Aorta (tissue), 5 donors: Measurements from ENCODE around the gene GLTPD2. TPM values are rescaled to one million over a fixed set of nuclear protein-coding genes. Genes with fewer than 3 reads are reported as not detected.

Experiments
- ATAC-seq: fragments of 200-7000 bp; cut with Tn5 transposase; one replicate; pipeline ENCODE4 v1.9.1; 2022; ENCODE audit warnings: moderate library complexity; ENCODE audit not compliant: low FRiP score
- DNase-seq, 2 donors: peaks; one replicate each; pipeline ENCODE4 v3.0.0-alpha.2; 2020
- H3K27ac ChIP-seq, 2 donors: one replicate each; pipeline ENCODE4 v1.5.1; 2013; ENCODE audit warnings: low read length in 2 of 2, mild to moderate bottlenecking in 2 of 2, moderate library complexity in 2 of 2, control low read depth in 1 of 2, inconsistent platforms in 1 of 2, low read depth in 1 of 2
- H3K27me3 ChIP-seq, 2 donors: one replicate each; pipeline ENCODE4 v1.6.1; 2013; ENCODE audit warnings: control low read depth in 1 of 2, low read length in 1 of 2, mild to moderate bottlenecking in 1 of 2, moderate library complexity in 1 of 2; ENCODE audit not compliant: insufficient read depth in 2 of 2, control insufficient read depth in 1 of 2
- H3K36me3 ChIP-seq, 2 donors: one replicate each; pipeline ENCODE4 v1.6.1; 2013; ENCODE audit warnings: control low read depth in 1 of 2, low read length in 1 of 2, mild to moderate bottlenecking in 1 of 2; ENCODE audit not compliant: insufficient read depth in 2 of 2, control insufficient read depth in 1 of 2
- H3K4me1 ChIP-seq, 2 donors: one replicate each; pipeline ENCODE4 v1.6.1; 2013; ENCODE audit warnings: low read length in 2 of 2, control low read depth in 1 of 2, mild to moderate bottlenecking in 1 of 2, moderate library complexity in 1 of 2; ENCODE audit not compliant: insufficient read depth in 2 of 2, control insufficient read depth in 1 of 2
- H3K4me3 ChIP-seq, 2 donors: one replicate each; pipeline ENCODE4 v1.5.1; 2013; ENCODE audit warnings: low read length in 2 of 2, control low read depth in 1 of 2, mild to moderate bottlenecking in 1 of 2
- H3K9me3 ChIP-seq: one replicate; pipeline ENCODE4 v1.6.1; 2013; ENCODE audit warnings: mild to moderate bottlenecking, low read length; ENCODE audit not compliant: control insufficient read depth
- WGBS, 2 donors: extraction: QIAGEN DNeasy Blood & Tissue Kit; methylation state at CpG; one replicate each; pipeline ENCODE4 v1.1.7; 2013; 5-methylcytosine and 5-hydroxymethylcytosine counted together
- intact Hi-C, 2 donors: fragments of 100-400 bp; cut with DNase I; formaldehyde crosslinking; loops; one replicate each; pipeline versions ENCODE4 v1.14.2 to v1.15.0; 2022
- long read RNA-seq, 2 donors: library from polyadenylated mRNA; unstranded; transcript quantifications; one replicate each; pipeline ENCODE4 v2.0.0, GENCODE V29; 2020 to 2021
- polyA plus RNA-seq, 2 donors: library from polyadenylated mRNA; stranded (reverse); fragments of 200-250 nt; gene quantifications; one replicate each; pipeline ENCODE4 v1.2.3, GENCODE V29; 2013
- total RNA-seq, 2 donors: library from RNA; stranded (reverse); fragmentation: NEBNext Ultra II Directional; extraction: Animal tissue kit (Norgen Biotek cat#: 25700); gene quantifications; one replicate each; pipeline ENCODE4 v1.2.1, GENCODE V29; 2021
- donor health status: healthy with polysubstance abuse.
- donor health status: Bipolar disorder and iron deficiency.
- donor health status: DM: no; HTN: no; CAD: no.
- donor health status: DM: no; HTN: no; CAD: no.
- donor health status: DM: yes; HTN: yes; CAD: no.

The GLTPD2 gene
- not detected for total RNA-seq
- polyA plus RNA-seq: 1 to 10 TPM in 1 of 2 donors, not detected in 1; 3.4 TPM
- long read RNA-seq, donor 1: 0 reads
- long read RNA-seq, donor 2: 0 reads

DNA sequence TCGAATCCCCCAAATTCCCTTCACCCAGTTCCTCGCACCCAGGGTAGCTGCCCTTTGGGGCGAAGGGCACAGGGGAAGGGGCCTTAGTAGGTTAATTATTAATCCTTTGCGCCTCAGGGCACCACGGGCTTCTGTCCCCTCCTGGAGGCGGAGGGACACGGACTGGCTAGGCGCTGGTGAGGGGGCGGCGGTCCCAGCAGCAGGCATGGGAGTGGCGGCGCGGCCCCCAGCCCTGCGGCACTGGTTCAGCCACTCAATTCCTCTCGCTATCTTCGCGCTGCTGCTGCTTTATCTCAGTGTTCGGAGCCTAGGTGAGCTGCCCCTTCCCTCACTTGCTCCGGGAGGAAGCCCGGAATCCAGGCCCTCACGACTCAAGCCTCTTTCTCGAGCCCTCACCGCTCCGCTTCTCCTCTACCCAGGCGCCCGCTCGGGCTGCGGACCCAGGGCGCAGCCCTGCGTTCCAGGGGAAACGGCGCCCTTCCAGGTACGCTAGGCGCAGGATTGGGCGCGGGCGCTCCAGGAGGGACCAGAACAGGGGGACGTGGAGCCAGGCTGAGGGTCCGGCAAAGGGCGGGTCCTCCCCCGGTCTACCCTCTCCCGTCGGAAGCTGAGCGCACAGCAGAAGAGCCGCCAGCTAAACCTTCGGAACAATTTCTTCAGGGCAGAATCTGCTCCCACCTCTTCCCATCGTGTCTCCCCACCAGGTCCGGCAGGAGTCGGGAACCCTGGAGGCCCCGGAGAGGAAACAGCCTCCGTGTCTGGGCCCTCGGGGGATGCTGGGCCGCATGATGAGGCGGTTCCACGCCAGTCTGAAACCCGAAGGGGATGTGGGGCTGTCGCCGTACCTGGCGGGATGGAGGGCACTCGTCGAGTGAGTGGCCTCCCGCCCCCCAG lies at the start of gene GLTPD2:
Gene GLTPD2, plus strand, starts transcription at position 158 of the 894 bp plus-strand sequence. Its CDS starts 48 bp downstream, at position 206.
- WGBS, 2 donors: 38 to 41% methylated on average over 62 of the region's 62 CpGs
- Histone ChIP-seq H3K27me3 (no peaks in the 10 kb centered on the region), H3K4me3 (peak within 1 kb of the TSS; percentile 50 to 80), H3K4me1 (no peaks in the 10 kb centered on the region), H3K9me3 (no peaks in the 10 kb centered on the region), H3K36me3 (no peaks in the 10 kb centered on the region), H3K27ac (peak within 1 kb of the TSS in 1 of 2 donors; percentile 93)
- intact Hi-C loops: loop anchor here (2.0 to 10.0 kb wide), 3 partner anchors 54 to 100 kb away; partner anchors contain the start of genes MED11 (in 2 of the 2), CXCL16 (in 1 of the 2) and ZMYND15 (in 1 of the 2)
- ATAC-seq (no peak), DNase-seq (no peak)

GRCh38 chr17:4739122-4740024 lies 49.4 kb upstream of the GLTPD2 start, which contains the start of the genes CXCL16 and ZMYND15:
CXCL16 (minus strand) TSS chr17:4739928; CDS start chr17:4739339, 589 bp downstream.
ZMYND15 (plus strand) TSS chr17:4739833; CDS start chr17:4740549, 716 bp downstream.
- H3K36me3 ChIP-seq: no peaks in the 10 kb centered on the region
- H3K4me3 ChIP-seq: peak within 1 kb of the TSS; percentile 61 to 62
- intact Hi-C loops: loop anchor here (5.0 to 10.0 kb wide), 3 partner anchors 45 to 158 kb away; partner anchors contain the start of genes C17orf107 (in 1 of the 2), GLTPD2 (in 1 of the 2) and VMO1 (in 1 of the 2)
- DNase-seq (peak; percentile 78 to 90), ATAC-seq (peak; percentile 70)
- no peaks in the 10 kb centered on the region for H3K27me3 ChIP-seq
- H3K9me3 ChIP-seq: no peaks in the 10 kb centered on the region
- WGBS, 2 donors: 0% methylated on average over 72 to 100 of the region's 100 CpGs
- no peak within 1 kb of the TSS for H3K27ac ChIP-seq
- no peaks in the 10 kb centered on the region for H3K4me1 ChIP-seq

GRCh38 chr17:4740025-4740351 lies 48.8 kb upstream of the GLTPD2 start:
- Histone ChIP-seq H3K27me3 (no peaks in the 10 kb centered on the region), H3K4me1 (no peaks in the 10 kb centered on the region), H3K4me3 (peak overlapping the region; percentile 61 to 62), H3K36me3 (no peaks in the 10 kb centered on the region), H3K9me3 (no peaks in the 10 kb centered on the region), H3K27ac (no peak overlapping the region)
- DNase-seq (no peak), ATAC-seq (no peak)
- WGBS, 2 donors: 10 to 18% methylated on average over 13 of the region's 13 CpGs
- intact Hi-C loops: no loop called here

DNA sequence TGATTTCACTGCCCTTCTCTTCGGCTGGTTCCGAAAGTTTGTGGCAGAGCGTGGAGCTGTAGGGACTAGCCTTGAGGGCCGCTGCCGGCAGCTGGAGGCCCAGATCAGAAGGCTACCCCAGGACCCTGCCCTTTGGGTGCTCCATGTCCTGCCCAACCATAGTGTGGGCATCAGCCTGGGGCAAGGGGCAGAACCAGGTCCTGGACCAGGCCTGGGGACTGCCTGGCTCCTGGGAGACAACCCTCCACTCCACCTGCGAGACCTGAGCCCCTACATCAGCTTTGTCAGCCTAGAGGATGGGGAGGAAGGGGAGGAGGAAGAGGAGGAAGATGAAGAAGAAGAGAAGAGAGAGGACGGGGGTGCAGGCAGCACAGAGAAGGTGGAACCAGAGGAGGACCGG lies 48.2 kb upstream of the GLTPD2 start:
- H3K4me3 ChIP-seq: no peak overlapping the region
- intact Hi-C loops: no loop called here
- H3K36me3 ChIP-seq: no peaks in the 10 kb centered on the region
- no peaks in the 10 kb centered on the region for H3K9me3 ChIP-seq
- WGBS, 2 donors: 97 to 98% methylated on average over 8 of the region's 8 CpGs
- DNase-seq (no peak), ATAC-seq (no peak)
- H3K27ac ChIP-seq: no peak overlapping the region
- H3K27me3 ChIP-seq: no peaks in the 10 kb centered on the region
- no peaks in the 10 kb centered on the region for H3K4me1 ChIP-seq

DNA sequence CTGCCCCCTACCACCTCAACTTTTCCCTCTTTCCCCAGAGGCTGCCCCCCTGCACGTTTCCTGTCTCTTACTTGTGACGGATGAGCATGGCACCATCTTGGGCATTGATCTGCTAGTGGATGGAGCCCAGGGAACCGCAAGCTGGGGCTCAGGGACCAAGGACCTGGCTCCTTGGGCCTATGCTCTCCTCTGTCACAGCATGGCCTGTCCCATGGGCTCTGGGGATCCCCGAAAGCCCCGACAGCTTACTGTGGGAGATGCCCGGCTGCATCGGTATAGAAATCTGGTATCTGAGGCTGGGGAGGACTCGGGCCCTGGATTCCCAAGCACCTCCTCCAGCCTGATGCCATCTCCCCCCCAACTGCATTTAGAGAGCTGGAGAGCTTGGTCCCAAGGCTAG lies 47.2 kb upstream of the GLTPD2 start:
- Histone ChIP-seq H3K27me3 (no peaks in the 10 kb centered on the region), H3K36me3 (no peaks in the 10 kb centered on the region), H3K4me3 (no peak overlapping the region), H3K4me1 (no peaks in the 10 kb centered on the region), H3K9me3 (no peaks in the 10 kb centered on the region), H3K27ac (no peak overlapping the region)
- ATAC-seq (no peak), DNase-seq (no peak)
- 97% methylated on average over 8 of the region's 8 CpGs for WGBS, 2 donors
- intact Hi-C loops: no loop called here

DNA sequence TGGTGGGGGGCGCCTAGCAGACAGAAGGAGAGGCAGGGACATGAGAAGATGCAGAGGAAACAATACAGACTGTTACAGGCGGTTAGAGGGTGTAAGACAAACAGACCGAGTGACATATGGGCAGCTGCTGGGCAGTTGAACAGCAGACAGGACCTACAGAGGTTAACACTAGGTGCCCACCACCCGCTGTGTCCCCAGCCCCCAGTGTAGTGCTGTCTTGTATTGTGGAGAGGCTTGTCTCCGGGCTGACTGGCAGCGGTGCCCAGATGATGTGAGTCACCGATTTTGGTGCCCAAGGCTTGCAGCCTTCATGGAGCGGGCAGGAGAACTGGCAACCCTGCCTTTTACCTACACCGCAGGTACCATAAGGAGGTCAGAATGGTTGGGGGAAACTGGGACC lies 46.6 kb upstream of the GLTPD2 start:
- ATAC-seq (no peak), DNase-seq (no peak)
- H3K4me3 ChIP-seq: no peak overlapping the region
- no peaks in the 10 kb centered on the region for H3K4me1 ChIP-seq
- intact Hi-C loops: no loop called here
- no peak overlapping the region for H3K27ac ChIP-seq
- no peaks in the 10 kb centered on the region for H3K9me3 ChIP-seq
- H3K36me3 ChIP-seq: no peaks in the 10 kb centered on the region
- H3K27me3 ChIP-seq: no peaks in the 10 kb centered on the region
- WGBS, 2 donors: 90 to 92% methylated on average over 9 of the region's 9 CpGs

DNA sequence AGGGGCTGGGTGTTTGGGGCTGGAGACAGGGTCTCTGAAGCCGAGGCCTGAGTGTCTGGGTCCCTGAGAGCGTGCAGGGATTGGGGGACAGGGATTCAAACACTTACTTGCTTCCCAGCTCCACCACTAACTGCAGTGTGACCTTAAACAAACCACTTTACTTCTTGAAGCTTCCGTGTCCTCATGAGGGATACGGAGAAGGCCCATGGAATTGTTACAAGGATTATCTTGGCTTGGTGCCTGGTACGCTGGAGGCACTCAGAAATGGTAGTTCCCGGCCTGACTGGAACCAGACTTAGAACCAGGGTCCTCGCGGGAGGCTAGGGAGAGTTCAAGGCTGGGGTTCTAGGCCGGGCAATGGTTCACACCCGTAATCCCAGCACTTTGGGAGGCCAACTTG lies 46.1 kb upstream of the GLTPD2 start:
- no peak overlapping the region for H3K27ac ChIP-seq
- H3K4me1 ChIP-seq: no peaks in the 10 kb centered on the region
- intact Hi-C loops: no loop called here
- H3K36me3 ChIP-seq: no peaks in the 10 kb centered on the region
- no peak for ATAC-seq
- 50 to 54% methylated on average over 10 of the region's 10 CpGs for WGBS, 2 donors
- no peaks in the 10 kb centered on the region for H3K27me3 ChIP-seq
- H3K9me3 ChIP-seq: no peaks in the 10 kb centered on the region
- no peak overlapping the region for H3K4me3 ChIP-seq
- DNase-seq: no peak

- no peak for DNase-seq
- Histone ChIP-seq H3K27me3 (no peaks in the 10 kb centered on the region), H3K4me3 (no peak overlapping the region), H3K36me3 (no peaks in the 10 kb centered on the region), H3K27ac (no peak overlapping the region), H3K4me1 (no peaks in the 10 kb centered on the region), H3K9me3 (no peaks in the 10 kb centered on the region)
- ATAC-seq: no peak
- WGBS, 2 donors: 95 to 98% methylated on average over 8 of the region's 8 CpGs
- intact Hi-C loops: no loop called here
Observed at GRCh38 chr17:4743216-4743615, 45.5 kb upstream of the GLTPD2 start.
